Epithelial cell of esophagus (primary cell): ENCODE data around the gene NTRK2.

Experiments used
- DNase-seq: peaks from one replicate; pipeline ENCODE4 v3.0.0; 2010; ENCODE audit warnings: low read depth
- H3K4me3 ChIP-seq: 2 replicates; pipeline ENCODE4 v1.5.1; 2011; ENCODE audit warnings: mild to moderate bottlenecking, low read length, control low read depth
- CTCF ChIP-seq: IDR thresholded peaks from 2 replicates; pipeline ENCODE4 v1.5.1; 2011; ENCODE audit warnings: low read depth, mild to moderate bottlenecking, low read length, control low read depth, inconsistent platforms; ENCODE audit not compliant: insufficient read depth; ENCODE audit errors: missing control alignments

The NTRK2 gene

DNA sequence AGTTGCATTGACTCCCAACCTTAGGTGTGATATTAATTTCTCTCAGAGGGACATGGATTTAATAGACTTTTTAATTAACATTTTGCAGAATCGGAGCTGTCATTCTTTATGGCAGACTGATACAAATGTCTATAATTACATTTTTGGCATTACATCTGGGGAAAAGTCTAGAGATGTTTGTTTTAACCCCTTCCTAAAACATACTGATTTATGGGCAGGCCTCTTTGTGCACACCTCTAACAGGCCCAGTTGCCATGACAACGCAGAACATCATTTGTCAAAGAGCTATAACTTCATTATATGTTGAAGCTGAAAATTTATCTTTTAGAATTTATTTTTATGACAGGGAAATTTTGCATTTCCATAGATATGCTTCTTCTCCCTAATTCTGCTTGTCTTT, 158.5 kb downstream of the NTRK2 start:
- no peak for DNase-seq
- TF ChIP-seq CTCF: no peak
- H3K4me3 ChIP-seq: no peak overlapping the region

DNA sequence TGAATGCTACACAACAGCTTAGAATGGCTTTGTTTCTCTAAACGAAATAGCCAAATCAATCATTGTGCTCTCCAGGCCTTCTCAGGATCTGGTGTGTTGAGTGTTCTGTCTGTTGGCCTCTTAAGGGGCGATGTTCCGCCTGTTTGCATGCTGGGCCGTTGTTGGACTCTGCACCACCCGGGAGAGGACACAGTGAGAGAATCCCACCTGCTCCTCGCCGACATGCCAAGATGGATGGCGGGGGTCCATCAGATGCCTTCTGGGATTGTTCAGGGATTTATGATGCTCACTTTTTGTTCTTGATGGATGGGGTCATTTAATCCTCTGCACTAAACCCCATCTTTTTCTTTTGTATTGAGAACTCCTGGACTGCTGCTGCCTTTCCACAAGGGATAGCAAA, 159.9 kb downstream of the NTRK2 start:
- no peak for TF ChIP-seq CTCF
- DNase-seq: no peak
- no peak overlapping the region for H3K4me3 ChIP-seq

DNA sequence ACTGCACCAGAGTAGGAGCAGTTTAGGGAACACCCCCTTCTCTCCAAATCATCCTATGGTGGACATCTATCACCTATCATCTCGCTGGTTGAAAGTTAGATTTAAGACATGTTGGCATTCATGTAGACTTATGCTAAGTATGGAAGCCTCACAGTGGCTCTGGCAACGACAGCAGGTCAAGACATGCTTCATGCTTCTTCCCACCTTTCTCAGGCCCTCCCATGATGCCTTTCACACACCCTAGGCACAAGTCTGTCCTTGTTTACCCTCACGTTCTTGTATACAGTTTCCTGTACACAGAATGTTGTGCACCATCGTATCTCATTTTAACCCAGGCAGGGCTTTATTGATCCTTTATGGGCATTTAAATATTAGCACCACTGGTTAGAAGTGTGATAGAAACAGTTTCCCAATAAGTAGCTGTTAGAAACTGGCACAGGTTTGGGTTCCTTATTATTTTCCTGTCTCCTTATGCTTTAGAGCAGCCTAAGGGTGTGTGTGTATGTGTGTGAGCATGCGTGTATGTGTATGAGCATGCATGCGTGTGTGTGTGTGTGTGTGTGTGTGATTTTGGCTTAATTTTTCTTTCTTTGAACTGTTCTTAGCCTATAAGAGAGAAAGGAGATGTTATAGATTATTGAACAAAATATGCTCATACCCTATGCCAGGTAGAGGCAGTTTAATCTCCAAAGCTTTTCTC, 160.6 kb downstream of the NTRK2 start:
- peak; percentile 21 for DNase-seq
- no peak for TF ChIP-seq CTCF
- H3K4me3 ChIP-seq: no peak overlapping the region

DNA sequence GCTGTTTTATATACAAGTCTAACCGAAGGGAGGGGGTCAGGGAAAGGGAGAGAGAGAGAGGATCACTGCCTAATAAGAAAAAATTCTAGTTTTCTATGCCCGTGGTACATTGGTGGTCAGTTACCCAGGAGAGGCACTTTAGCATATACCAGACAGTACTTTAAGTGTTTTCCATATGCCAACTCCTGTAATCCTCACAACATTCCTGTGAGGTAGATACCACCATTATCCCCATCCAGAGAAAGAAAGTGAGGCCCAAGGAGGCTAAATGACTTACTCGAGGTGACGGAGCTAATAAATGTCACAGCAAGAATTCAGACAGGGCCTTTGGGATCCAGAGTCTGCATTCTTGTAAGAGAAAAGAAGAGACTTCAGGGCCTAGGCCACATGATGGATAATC, 161.8 kb downstream of the NTRK2 start:
- no peak overlapping the region for H3K4me3 ChIP-seq
- no peak for DNase-seq
- no peak for TF ChIP-seq CTCF

GRCh38 chr9:84832453-84832852, 162.9 kb downstream of the NTRK2 start:
- DNase-seq: no peak
- H3K4me3 ChIP-seq: no peak overlapping the region
- TF ChIP-seq CTCF: no peak

GRCh38 chr9:84834426-84834825, 164.9 kb downstream of the NTRK2 start:
- H3K4me3 ChIP-seq: no peak overlapping the region
- no peak for TF ChIP-seq CTCF
- peak; percentile 9 for DNase-seq

GRCh38 chr9:84835745-84836144, 166.2 kb downstream of the NTRK2 start:
- no peak overlapping the region for H3K4me3 ChIP-seq
- TF ChIP-seq CTCF: no peak

More at GRCh38 chr9:84835745-84836144, 166.2 kb downstream of the NTRK2 start:
- DNase-seq: peak; percentile 25
